NCI-H2107 treated with DMSO at 0.1 percent for 48 hours (cell line): ENCODE data around the gene OR10V1.
A peak's percentile ranks its signal among the peaks of the same experiment; 100 is the strongest.

Source experiments
- DNase-seq: peaks from one replicate; lab custom pipeline; 2025; ENCODE audit not compliant: unreplicated experiment; lab: John Stamatoyannopoulos, UW

OR10V1 gene

GRCh38 chr11:59713745-59714144, at the start of gene OR10V1:
Gene OR10V1 (minus strand): TSS chr11:59713845. CDS start chr11:59713845, 0 bp downstream.
- no peak for DNase-seq

GRCh38 chr11:59761993-59762392, 48.3 kb upstream of the OR10V1 start:
- no peak for DNase-seq

- no peak for DNase-seq
Observed at GRCh38 chr11:59760771-59761170, 47.1 kb upstream of the OR10V1 start.

GRCh38 chr11:59759900-59760299, 46.3 kb upstream of the OR10V1 start:
- no peak for DNase-seq

GRCh38 chr11:59758401-59759037, 44.9 kb upstream of the OR10V1 start:
- no peak for DNase-seq

- DNase-seq: no peak
Observed at GRCh38 chr11:59756845-59757244, 43.2 kb upstream of the OR10V1 start.

GRCh38 chr11:59756558-59756840, 42.9 kb upstream of the OR10V1 start:
- no peak for DNase-seq

- no peak for DNase-seq
Observed at GRCh38 chr11:59755701-59756557, 42.3 kb upstream of the OR10V1 start.

- peak; percentile 24 for DNase-seq
Observed at GRCh38 chr11:59754859-59755700, 41.4 kb upstream of the OR10V1 start, which contains the start of gene STX3. Gene STX3 (plus strand): TSS chr11:59755376. CDS start chr11:59755606, 230 bp downstream.

GRCh38 chr11:59754494-59754858, 40.8 kb upstream of the OR10V1 start:
- peak; percentile 13 for DNase-seq

GRCh38 chr11:59753650-59754493, 40.2 kb upstream of the OR10V1 start:
- peak; percentile 49 for DNase-seq

GRCh38 chr11:59746111-59746510, 32.5 kb upstream of the OR10V1 start:
- DNase-seq: no peak

- no peak for DNase-seq
Observed at GRCh38 chr11:59730896-59731565, 17.4 kb upstream of the OR10V1 start.

GRCh38 chr11:59729834-59730233, 16.2 kb upstream of the OR10V1 start:
- no peak for DNase-seq

- DNase-seq: no peak
Observed at GRCh38 chr11:59728913-59729312, 15.3 kb upstream of the OR10V1 start.

GRCh38 chr11:59728154-59728553, 14.5 kb upstream of the OR10V1 start:
- DNase-seq: no peak

- DNase-seq: no peak
Observed at GRCh38 chr11:59727426-59727825, 13.8 kb upstream of the OR10V1 start.

GRCh38 chr11:59724066-59724465, 10.4 kb upstream of the OR10V1 start:
- DNase-seq: no peak

- DNase-seq: no peak
Observed at GRCh38 chr11:59719556-59719955, 5.9 kb upstream of the OR10V1 start.

- DNase-seq: no peak
Observed at GRCh38 chr11:59716051-59716450, 2.4 kb upstream of the OR10V1 start.
